22Rv1 (cell line): ENCODE data around the gene SCGN.

ENCODE experiments used
- ZFX ChIP-seq: fragments of 450-650 bp; IDR thresholded peaks from 2 replicates; pipeline ENCODE4 v1.6.1; 2017; ENCODE audit warnings: antibody characterized with exemption, borderline replicate concordance
- TF ChIP-seq, protein P1 (sequence below): fragments of 450-650 bp; IDR thresholded peaks from 2 replicates; pipeline ENCODE4 v1.5.1; 2017; ENCODE audit warnings: mild to moderate bottlenecking

DNA sequence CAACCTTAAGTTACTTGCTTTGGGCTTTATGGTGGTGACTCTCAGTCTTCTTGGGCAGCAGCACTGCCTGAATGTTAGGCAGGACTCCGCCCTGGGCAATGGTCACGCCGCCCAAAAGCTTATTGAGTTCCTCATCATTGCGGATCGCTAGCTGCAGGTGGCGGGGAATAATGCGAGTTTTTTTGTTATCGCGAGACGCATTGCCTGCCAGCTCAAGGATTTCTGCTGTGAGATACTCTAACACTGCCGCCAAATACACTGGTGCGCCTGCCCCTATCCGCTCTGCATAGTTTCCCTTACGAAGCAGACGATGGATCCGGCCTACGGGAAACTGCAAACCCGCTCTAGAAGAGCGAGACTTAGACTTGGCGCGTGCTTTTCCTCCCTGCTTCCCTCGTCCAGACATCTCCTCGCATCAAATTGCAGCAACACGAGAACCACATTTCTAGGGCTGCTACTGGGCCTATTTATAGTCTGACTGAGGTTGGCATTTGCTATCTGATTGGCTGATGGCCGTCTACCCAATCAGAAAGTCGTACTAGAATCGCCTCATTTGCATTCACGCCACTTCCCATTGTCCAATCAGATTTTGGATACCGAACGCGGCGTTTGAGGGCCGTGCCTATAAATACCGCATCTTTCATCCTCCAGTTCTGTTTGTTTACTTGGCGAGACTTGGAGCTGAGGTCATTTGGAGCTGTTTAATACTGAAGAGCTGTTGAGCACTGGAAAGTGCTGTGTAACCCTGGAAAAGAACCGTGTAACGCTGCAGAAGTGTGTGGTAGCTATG, 74.3 kb downstream of the SCGN start:
- TF ChIP-seq, protein P1, sequence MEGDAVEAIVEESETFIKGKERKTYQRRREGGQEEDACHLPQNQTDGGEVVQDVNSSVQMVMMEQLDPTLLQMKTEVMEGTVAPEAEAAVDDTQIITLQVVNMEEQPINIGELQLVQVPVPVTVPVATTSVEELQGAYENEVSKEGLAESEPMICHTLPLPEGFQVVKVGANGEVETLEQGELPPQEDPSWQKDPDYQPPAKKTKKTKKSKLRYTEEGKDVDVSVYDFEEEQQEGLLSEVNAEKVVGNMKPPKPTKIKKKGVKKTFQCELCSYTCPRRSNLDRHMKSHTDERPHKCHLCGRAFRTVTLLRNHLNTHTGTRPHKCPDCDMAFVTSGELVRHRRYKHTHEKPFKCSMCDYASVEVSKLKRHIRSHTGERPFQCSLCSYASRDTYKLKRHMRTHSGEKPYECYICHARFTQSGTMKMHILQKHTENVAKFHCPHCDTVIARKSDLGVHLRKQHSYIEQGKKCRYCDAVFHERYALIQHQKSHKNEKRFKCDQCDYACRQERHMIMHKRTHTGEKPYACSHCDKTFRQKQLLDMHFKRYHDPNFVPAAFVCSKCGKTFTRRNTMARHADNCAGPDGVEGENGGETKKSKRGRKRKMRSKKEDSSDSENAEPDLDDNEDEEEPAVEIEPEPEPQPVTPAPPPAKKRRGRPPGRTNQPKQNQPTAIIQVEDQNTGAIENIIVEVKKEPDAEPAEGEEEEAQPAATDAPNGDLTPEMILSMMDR: no peak
- no peak for TF ChIP-seq ZFX
